Right atrium auricular region (tissue), 2 donors: ENCODE results near the gene KRT3. TPM values are rescaled to one million over a fixed set of nuclear protein-coding genes. Genes with fewer than 3 reads are reported as not detected.

Experiments used
- DNase-seq: peaks from one replicate; pipeline ENCODE4 v3.0.0-alpha.2; 2019; ENCODE audit warnings: low spot score
- H3K27ac ChIP-seq, 2 donors: fragments of 200-600 bp; sonication (generic); 1 replicate in 1 of 2; 2 replicates in 1 of 2; pipeline ENCODE4 v1.5.1; 2016 to 2019
- H3K27me3 ChIP-seq, 2 donors: fragments of 200-600 bp; sonication (generic); one replicate each; pipeline versions ENCODE4 v1.5.1 to v1.6.0; 2017 to 2019
- H3K36me3 ChIP-seq: fragments of 200-600 bp; sonication (generic); one replicate; pipeline ENCODE4 v1.5.1; 2016
- H3K4me1 ChIP-seq, 2 donors: fragments of 200-600 bp; sonication (generic); one replicate each; pipeline versions ENCODE4 v1.5.1 to v1.6.0; 2017 to 2019
- H3K4me3 ChIP-seq, 2 donors: fragments of 200-600 bp; sonication (generic); 1 replicate in 1 of 2; 2 replicates in 1 of 2; pipeline ENCODE4 v1.5.1; 2017 to 2019; ENCODE audit warnings: mild to moderate bottlenecking in 1 of 2, moderate library complexity in 1 of 2
- H3K9me3 ChIP-seq, 2 donors: fragments of 200-600 bp; sonication (generic); one replicate each; pipeline ENCODE4 v1.5.1; 2019
- CTCF ChIP-seq, 2 donors: fragments of 200-600 bp; sonication (generic); IDR thresholded peaks; one replicate each; pipeline ENCODE4 v1.5.1; 2019; ENCODE audit warnings: antibody characterized with exemption in 2 of 2
- total RNA-seq, 2 donors: library from RNA; depleted of rRNA; stranded (reverse); fragments of >200 nt; gene quantifications; one replicate each; pipeline ENCODE4 v1.1.0, GENCODE V29; 2016

The KRT3 gene
- total RNA-seq, 2 donors from 2014 or later = not detected

- H3K27me3 ChIP-seq = no peaks in the 10 kb centered on the region
- no peaks in the 10 kb centered on the region for H3K36me3 ChIP-seq
- H3K27ac ChIP-seq = no peak overlapping the region
- H3K4me1 ChIP-seq = no peaks in the 10 kb centered on the region
- no peak for DNase-seq
- H3K9me3 ChIP-seq = no peaks in the 10 kb centered on the region
- TF ChIP-seq CTCF (IDR thresholded peaks at IDR 0.05) = no peak
- no peak overlapping the region for H3K4me3 ChIP-seq
These were observed 21.2 kb downstream of the KRT3 start for GRCh38 chr12:52774629-52775250.

GRCh38 chr12:52772772-52773171 is 23.1 kb downstream of the KRT3 start:
- Histone ChIP-seq H3K4me1 (no peaks in the 10 kb centered on the region), H3K9me3 (no peaks in the 10 kb centered on the region), H3K4me3 (no peak overlapping the region), H3K27ac (no peak overlapping the region), H3K36me3 (no peaks in the 10 kb centered on the region), H3K27me3 (no peaks in the 10 kb centered on the region)
- no peak for TF ChIP-seq CTCF (IDR thresholded peaks at IDR 0.05)
- no peak for DNase-seq

GRCh38 chr12:52772188-52772587 is 23.7 kb downstream of the KRT3 start:
- Histone ChIP-seq H3K4me1 (no peaks in the 10 kb centered on the region), H3K27me3 (no peaks in the 10 kb centered on the region)
- DNase-seq = no peak

GRCh38 chr12:52771505-52771904 is 24.4 kb downstream of the KRT3 start:
- H3K9me3 ChIP-seq = no peaks in the 10 kb centered on the region
- no peak for DNase-seq
- H3K4me1 ChIP-seq = no peaks in the 10 kb centered on the region
- H3K36me3 ChIP-seq = no peaks in the 10 kb centered on the region
- no peak overlapping the region for H3K27ac ChIP-seq
- no peaks in the 10 kb centered on the region for H3K27me3 ChIP-seq
- H3K4me3 ChIP-seq = no peak overlapping the region
- TF ChIP-seq CTCF (IDR thresholded peaks at IDR 0.05) = no peak

More at GRCh38 chr12:52772188-52772587, 23.7 kb downstream of the KRT3 start:
- Histone ChIP-seq H3K36me3 (no peaks in the 10 kb centered on the region), H3K9me3 (no peaks in the 10 kb centered on the region), H3K27ac (no peak overlapping the region), H3K4me3 (no peak overlapping the region)
- TF ChIP-seq CTCF (IDR thresholded peaks at IDR 0.05) = no peak

- no peak overlapping the region for H3K27ac ChIP-seq
- H3K4me3 ChIP-seq = no peak overlapping the region
- no peaks in the 10 kb centered on the region for H3K27me3 ChIP-seq
- H3K36me3 ChIP-seq = no peaks in the 10 kb centered on the region
- no peak for DNase-seq
- no peaks in the 10 kb centered on the region for H3K9me3 ChIP-seq
- H3K4me1 ChIP-seq = no peaks in the 10 kb centered on the region
- TF ChIP-seq CTCF (IDR thresholded peaks at IDR 0.05) = no peak
These were observed 24.8 kb downstream of the KRT3 start for GRCh38 chr12:52771088-52771487.

- Histone ChIP-seq H3K27ac (no peak overlapping the region), H3K4me1 (no peaks in the 10 kb centered on the region), H3K36me3 (no peaks in the 10 kb centered on the region), H3K9me3 (no peaks in the 10 kb centered on the region), H3K4me3 (no peak overlapping the region), H3K27me3 (no peaks in the 10 kb centered on the region)
- no peak for TF ChIP-seq CTCF (IDR thresholded peaks at IDR 0.05)
- no peak for DNase-seq
These were observed 26.0 kb downstream of the KRT3 start for GRCh38 chr12:52769946-52770345.
